ENCODE results near the gene RIBC2.

Gene RIBC2

DNA sequence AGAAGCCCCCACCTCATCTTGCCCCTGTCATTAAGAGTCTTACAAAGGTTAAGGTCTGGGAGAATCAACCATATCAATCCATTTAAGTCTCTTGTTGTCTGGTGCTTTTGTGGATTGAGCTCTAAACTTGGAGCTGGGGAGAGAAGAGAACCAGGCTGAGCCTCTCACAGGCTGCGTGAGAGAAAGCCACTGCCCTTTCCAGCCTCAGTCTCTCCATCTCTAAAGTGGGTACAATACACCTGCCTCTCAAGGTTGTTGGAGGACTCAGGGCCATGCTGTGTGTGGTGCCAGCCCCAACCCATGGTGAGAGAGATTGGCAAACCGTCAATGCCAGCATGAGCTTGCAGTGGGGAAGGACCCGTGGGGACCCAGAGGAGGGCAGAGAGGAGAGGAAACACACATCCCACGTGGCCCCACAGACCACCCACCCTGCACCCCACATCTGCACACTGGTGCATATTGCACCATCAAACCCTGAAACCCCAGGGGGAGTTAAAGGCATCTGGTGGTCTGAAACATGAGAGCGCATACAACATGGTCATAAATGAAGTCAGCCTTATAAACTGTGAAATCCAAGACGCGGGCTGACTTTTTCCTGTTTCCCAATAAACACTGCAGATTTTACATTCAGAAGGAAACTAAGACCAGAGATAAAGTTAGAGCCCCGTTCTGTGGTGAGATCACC lies 61.7 kb downstream of the RIBC2 start:
- DNase-seq (ENCODE audit: low read depth): no peak

- no peak for DNase-seq (ENCODE audit: low read depth)
Measured at GRCh38 chr22:45475851-45476514, 62.5 kb downstream of the RIBC2 start.

- no peak for DNase-seq (ENCODE audit: low read depth)
Measured at GRCh38 chr22:45476814-45477213, 63.3 kb downstream of the RIBC2 start.

DNA sequence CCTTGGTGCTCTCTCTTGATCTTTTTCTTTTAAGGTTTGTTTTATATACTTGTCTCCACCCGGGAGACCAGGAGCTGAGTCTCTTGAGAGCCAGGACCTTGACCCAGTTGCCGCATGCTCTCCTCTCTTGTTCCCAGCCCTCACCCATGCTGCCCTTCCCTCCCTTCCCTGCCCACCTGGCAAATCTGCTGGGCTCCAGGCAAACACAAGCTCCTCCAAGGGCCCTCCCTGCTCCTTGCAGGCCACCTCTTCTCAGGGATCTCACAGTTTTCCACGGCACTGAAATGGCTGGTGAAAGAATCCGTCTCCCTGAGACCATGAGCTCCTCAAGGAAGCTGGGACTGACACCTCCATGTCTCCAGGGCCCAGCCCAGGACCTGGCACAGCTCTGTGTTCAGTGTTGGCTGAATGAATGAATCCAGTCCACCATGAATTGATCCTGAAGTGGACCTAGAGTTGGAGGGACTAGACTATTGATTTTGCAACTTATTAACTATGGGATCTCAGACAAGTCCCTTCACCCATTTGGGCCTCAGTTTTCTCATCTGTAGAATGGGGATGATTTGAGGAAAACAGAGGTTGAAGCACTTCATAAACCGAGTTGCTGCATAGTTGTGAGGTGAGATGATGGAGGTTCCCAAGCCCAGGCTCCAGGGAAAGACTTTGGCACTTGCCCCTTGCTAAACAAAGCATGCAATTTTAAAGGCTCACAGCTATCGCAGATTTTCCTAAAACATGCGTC lies 64.0 kb downstream of the RIBC2 start:
- DNase-seq (ENCODE audit: low read depth): no peak

GRCh38 chr22:45478108-45478771 lies 64.7 kb downstream of the RIBC2 start:
- DNase-seq (ENCODE audit: low read depth): peak; percentile 90

DNA sequence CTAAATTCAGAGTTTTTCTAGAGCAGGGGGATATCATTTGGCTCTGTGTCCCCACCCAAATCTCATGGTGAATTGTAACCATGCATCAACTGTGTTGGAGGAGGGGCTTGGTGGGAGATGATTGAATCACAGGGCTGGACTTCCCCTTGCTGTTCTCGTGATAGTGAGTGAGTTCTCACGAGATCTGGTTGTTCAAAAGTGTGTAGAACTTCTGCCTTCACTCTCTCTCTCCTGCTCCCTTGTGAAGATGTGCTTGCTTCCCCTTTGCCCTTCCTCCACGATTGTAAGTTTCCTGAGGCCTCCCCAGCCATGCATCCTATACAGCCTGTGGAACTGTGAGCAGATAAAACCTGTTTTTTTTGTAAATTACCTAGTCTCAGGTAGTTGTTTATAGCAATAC lies 67.2 kb downstream of the RIBC2 start:
- DNase-seq (ENCODE audit: low read depth): no peak

DNA sequence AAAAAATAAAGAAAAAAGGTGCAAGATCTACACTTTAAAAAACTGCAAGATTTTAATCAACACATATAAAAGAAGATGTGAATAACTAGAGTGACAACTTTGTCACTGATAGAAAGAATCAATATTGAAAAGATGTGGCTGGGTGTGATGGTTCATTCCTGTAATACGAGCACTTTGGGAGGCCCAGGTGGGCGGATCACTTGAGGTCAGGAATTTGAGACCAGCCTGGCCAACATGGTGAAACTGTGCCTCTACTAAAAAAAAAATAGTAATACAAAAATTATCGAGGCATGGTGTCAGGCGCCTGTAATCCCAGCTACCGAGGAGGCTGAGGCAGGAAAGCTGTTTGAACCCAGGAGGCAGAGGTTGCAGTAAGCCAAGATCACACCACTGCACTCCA lies 68.2 kb downstream of the RIBC2 start:
- DNase-seq (ENCODE audit: low read depth): no peak

Measured in GM04503 (cell line).